NCI-H82 treated with DMSO at 0.1 percent for 48 hours (cell line): ENCODE measurements around the gene KIRREL3.
A peak's percentile ranks its signal among the peaks of the same experiment; 100 is the strongest.

ENCODE experiments used
- DNase-seq: peaks from one replicate; lab custom pipeline; 2025; ENCODE audit not compliant: unreplicated experiment; lab: John Stamatoyannopoulos, UW

The KIRREL3 gene

GRCh38 chr11:126589492-126589803 is 411.1 kb downstream of the KIRREL3 start:
- DNase-seq = no peak

- no peak for DNase-seq
Observed at GRCh38 chr11:126588630-126589491, 411.7 kb downstream of the KIRREL3 start.

DNA sequence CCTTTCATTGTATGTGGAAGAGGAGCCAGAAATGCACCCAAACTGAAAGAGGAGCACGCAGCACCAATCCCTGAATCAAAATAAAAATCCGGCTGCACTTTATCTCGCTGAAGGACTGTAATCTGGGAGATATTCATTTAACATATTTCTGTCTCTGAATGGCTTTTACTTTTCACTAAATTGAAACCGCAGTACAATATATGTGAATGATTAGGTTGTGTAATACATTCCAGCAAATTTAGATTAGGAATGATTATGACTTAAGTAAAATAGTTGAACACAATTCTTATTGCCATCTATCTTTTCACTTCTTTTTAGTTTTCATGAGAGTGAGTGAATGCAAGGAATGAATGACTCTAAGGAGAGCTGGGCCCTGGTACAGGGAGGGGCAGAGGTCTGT is 413.0 kb downstream of the KIRREL3 start:
- no peak for DNase-seq

GRCh38 chr11:126585774-126586491 is 414.6 kb downstream of the KIRREL3 start:
- peak; percentile 36 for DNase-seq

DNA sequence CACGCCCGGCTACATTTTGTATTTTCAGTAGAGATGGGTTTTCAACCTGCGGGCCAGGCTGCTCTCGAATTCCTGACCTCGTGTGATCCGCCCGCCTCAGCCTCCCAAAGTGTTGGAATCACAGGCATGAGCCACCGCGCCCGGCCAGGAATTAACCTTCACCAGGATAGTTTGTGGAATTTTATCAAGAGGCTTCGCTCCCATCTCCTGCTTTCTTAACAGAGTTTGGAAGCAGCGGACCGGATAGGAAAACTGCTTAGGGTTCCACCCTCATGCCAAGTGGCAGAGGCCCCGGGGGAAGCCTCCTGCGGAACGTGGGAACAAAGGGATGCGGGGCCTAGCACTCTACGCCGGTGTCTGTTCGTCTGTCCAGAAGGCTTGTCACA is 415.2 kb downstream of the KIRREL3 start:
- no peak for DNase-seq

GRCh38 chr11:126583594-126584427 is 416.8 kb downstream of the KIRREL3 start:
- DNase-seq = no peak

GRCh38 chr11:126583101-126583500 is 417.5 kb downstream of the KIRREL3 start:
- DNase-seq = no peak

DNA sequence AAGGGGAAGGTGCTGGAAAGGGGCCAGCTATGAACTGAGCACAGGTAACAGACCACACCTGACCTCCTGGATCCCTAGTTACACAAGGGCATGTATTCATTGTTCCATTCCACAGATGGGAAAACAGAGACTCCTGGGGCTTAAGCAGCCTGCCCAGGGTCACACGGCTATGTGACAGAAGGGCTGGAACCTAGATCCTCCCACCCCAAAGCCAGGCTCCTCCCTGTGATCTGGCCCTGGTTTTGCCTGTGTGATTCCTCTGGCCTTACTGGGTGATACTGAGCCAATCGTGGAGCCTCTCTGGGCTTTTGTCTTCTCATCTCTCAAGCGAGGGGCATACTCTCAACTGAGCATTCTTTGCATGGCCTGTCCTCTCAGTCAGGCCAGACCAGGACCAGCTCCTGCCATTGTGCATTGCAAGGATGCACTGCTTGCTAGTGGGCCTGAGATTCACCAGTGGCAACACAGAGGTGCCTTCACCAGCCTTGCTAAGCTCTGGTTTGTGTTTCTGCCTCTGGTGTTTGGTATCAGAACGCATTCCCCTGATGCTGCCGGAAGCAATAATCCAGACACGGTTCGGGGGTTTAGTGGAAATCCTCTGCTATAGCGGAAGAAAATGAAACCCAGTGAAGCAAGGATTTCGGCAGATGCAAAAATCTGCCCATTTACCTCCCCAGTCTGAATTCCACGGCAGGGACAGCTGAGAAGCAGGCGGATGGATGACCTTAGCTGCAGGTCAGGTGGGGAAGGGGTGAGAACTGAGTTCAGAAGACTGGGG is 418.5 kb downstream of the KIRREL3 start:
- DNase-seq = no peak

DNA sequence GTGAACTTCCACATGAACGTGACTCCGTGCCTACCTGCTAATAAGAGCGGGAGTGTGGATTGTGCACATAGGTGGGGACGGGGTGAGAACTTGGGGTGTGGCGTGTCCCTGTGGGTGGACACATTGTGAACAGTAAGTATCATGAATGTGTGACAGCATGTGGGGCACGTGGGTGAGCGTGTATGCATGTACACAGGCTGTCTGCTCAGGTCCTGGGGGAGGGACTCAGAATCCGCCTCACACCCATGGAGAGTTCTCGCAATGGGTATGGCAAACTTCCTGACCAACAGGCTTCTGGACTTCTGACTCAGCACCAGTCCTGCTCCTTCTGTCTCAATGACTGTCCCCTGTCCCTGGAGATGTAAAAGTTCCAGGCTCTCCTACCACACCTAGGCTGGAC is 422.1 kb downstream of the KIRREL3 start:
- no peak for DNase-seq

- no peak for DNase-seq
Observed at GRCh38 chr11:126578021-126578420, 422.5 kb downstream of the KIRREL3 start.

DNA sequence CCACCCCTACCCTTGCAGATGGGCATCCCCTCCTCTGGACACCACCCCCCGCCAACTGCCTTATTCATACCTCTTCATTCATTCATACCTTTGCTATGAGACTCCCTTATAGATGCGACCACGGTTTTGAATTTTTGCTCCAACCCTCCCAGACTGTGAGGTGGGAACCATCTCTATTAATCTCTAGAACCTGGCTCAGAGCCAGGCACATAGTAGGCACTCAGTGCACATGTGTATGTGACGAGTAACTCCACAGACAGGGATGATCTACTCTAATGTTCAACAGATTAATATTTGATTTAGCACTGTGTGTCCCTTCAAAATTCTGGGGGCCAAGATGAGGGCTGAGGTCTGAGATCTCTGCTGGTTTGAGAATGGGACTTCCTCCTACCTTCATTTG is 424.7 kb downstream of the KIRREL3 start:
- DNase-seq = no peak

DNA sequence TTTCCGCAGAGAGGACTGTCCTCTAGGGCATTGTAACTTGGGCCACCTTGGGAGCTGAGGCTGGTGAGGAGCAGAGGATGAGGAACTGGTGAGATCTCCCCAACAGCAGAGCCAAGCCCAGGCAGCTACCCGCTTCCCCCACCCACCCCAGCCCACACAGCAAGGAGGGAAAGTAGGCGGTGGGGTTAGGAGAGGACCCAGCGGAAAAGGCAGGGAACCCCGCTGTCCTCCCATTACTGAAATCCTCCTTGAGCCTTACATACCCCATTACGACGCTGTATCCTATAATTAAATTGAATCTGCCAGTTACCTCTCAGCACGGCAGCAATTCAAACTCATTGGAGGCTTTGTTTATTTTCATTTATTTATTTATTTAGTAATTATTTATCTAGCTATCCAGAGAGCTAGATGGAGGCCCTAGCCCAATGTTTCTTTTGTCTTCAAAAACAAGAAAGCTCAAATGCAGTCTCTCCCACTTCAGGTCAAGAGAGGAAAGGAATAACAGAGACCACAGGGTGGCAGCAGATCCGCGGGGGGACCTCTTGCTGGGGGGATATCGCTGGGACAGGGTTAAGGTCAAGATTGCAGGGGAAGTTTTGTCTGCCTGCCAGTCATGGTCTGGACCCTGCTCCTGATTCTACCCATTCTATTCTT is 427.1 kb downstream of the KIRREL3 start:
- DNase-seq = no peak

DNA sequence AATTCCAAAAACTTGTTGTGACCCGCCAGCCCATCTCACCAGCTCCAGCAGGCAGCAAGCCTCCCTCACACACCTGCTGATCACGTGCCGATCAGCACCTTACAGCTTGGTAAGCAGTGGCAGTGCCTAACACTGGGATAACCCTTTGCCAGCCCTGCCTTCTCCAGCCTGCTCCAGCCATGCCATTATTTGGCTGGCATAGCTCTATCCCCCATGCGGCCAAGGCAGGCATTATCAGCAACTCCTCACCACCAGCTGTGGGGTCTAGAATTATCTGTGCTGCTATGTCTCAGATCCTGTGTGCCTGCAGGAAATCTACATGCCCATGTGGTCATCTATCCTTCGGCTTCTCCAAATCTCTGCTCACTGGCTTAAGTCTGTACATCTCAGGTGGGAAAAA is 430.1 kb downstream of the KIRREL3 start:
- no peak for DNase-seq

- no peak for DNase-seq
Observed at GRCh38 chr11:126567419-126567818, 433.2 kb downstream of the KIRREL3 start.

DNA sequence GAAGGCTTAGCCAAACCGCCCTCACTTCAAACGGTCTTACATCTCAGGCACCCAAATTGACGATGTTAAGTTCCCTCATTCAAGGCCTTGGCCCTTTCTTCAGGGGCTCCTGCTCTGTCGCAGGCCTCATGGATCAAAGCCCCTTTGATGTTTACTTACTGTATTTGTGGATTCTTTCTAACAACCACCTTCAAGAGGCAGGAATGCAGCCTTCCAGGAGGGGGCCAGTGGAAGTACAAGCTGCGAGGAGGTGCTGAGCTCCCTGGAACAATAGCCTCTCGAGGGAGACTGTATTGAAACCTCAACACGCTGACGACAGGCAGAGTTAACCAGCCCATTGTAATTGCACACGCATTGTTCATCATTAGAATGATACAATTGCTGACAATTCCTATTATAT is 436.0 kb downstream of the KIRREL3 start:
- no peak for DNase-seq

DNA sequence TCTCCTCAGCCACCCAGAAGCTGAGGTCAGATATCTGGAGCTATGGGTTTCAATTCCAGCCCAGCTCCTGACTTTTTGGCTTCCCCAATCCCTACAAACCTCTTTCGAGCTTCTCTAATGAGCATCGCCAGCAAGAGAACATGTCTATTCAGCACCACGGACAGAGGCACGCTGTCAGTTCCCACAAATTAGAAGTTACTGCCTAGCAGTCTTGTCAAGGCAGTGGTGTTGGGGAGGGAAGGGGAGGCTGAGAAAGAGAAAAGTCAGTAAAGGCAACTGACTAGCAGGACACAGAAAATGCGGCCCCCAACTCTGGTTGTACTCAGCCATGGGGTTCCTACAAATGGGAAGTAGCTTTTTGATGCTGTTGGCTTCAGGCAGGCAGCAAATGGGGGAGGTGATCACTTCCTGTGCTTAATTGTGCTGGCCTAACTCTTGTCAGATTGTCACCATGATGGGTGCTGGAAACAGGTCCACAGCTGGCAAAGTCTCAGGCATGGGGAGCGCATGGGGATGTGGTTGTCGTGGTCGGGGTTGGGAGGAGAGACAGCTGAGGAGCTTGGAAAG is 439.2 kb downstream of the KIRREL3 start:
- no peak for DNase-seq

DNA sequence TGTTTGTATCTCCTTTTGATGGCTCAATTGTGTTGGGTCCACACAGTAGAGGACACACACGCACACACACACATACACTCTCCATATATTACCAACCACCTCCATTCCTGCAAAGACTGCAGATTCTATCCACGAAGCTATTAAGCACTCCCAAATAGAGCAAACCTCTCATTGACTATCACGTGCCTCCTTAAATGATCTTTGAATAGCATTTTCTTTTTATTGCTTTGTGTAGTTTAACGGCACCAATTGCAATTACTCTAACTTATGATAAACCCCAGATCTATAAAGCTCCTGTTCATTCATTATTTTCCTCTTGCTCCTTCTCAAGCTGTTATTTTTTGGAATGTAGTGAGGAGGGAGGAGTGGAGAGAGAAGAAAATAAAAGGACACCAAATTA is 440.3 kb downstream of the KIRREL3 start:
- DNase-seq = no peak

- no peak for DNase-seq
Observed at GRCh38 chr11:126548581-126549550, 451.7 kb downstream of the KIRREL3 start.

- peak; percentile 53 for DNase-seq
Observed at GRCh38 chr11:126547691-126548090, 452.9 kb downstream of the KIRREL3 start.
